Hypothalamus (tissue), 51 donors: ENCODE measurements around the gene PGLYRP4.
"Not testable (repeated sequence)": the region's sequence is repeated elsewhere in the genome, so short reads cannot be mapped to it uniquely, and the experiment has no call there.

Experiments used
- DNase-seq, 51 donors: peaks; one replicate each; lab custom pipeline; 2025; lab: John Stamatoyannopoulos, UW

The PGLYRP4 gene

GRCh38 chr1:153343040-153343681, 5.5 kb downstream of the PGLYRP4 start:
- DNase-seq: no peak

- DNase-seq: no peak
These were observed 6.5 kb downstream of the PGLYRP4 start for GRCh38 chr1:153342178-153342577.

- DNase-seq: no peak
These were observed 7.2 kb downstream of the PGLYRP4 start for GRCh38 chr1:153341431-153341934.

- DNase-seq: no peak
These were observed 8.3 kb downstream of the PGLYRP4 start for GRCh38 chr1:153340356-153340755.

- no peak for DNase-seq
These were observed 8.8 kb downstream of the PGLYRP4 start for GRCh38 chr1:153339802-153340201.

GRCh38 chr1:153337980-153338853, 10.4 kb downstream of the PGLYRP4 start:
- DNase-seq: no peak

- DNase-seq: no peak
These were observed 12.0 kb downstream of the PGLYRP4 start for GRCh38 chr1:153336650-153337049.

- DNase-seq: no peak
These were observed 14.7 kb downstream of the PGLYRP4 start for GRCh38 chr1:153333902-153334301.

GRCh38 chr1:153324912-153325311, 23.7 kb downstream of the PGLYRP4 start:
- DNase-seq: peak in 4 of 51 donors; percentile 0 to 33 (median 12)

- DNase-seq: no peak
These were observed 26.1 kb downstream of the PGLYRP4 start for GRCh38 chr1:153322568-153322967.

- DNase-seq: not testable (repeated sequence)
These were observed 30.5 kb downstream of the PGLYRP4 start for GRCh38 chr1:153318145-153318544.

GRCh38 chr1:153316013-153316412, 32.6 kb downstream of the PGLYRP4 start:
- DNase-seq: not testable (repeated sequence)

- DNase-seq: not testable (repeated sequence)
These were observed 34.3 kb downstream of the PGLYRP4 start for GRCh38 chr1:153314388-153314787.

- DNase-seq: no peak
These were observed 35.4 kb downstream of the PGLYRP4 start for GRCh38 chr1:153313288-153313687.

GRCh38 chr1:153312570-153313186, 36.0 kb downstream of the PGLYRP4 start, which contains the start of gene PGLYRP3:
PGLYRP3 (minus strand) TSS chr1:153312952; CDS start chr1:153310665, 2,287 bp downstream.
- DNase-seq: no peak

- DNase-seq: no peak
These were observed 38.1 kb downstream of the PGLYRP4 start for GRCh38 chr1:153310526-153310925.

- DNase-seq: no peak
These were observed 39.2 kb downstream of the PGLYRP4 start for GRCh38 chr1:153309441-153309840.

GRCh38 chr1:153308540-153308939, 40.1 kb downstream of the PGLYRP4 start:
- no peak for DNase-seq

GRCh38 chr1:153307221-153307600, 41.4 kb downstream of the PGLYRP4 start:
- DNase-seq: no peak

GRCh38 chr1:153306303-153307220, 42.1 kb downstream of the PGLYRP4 start:
- no peak for DNase-seq
